C4-2B (cell line): ENCODE data around the gene ZNF407.

Source experiments
- CTCF ChIP-seq: fragments of 450-650 bp; conservative IDR thresholded peaks from 2 replicates; pipeline ENCODE4 v1.5.1; 2017; ENCODE audit warnings: mild to moderate bottlenecking
- ZFX ChIP-seq: fragments of 450-650 bp; IDR thresholded peaks from 2 replicates; pipeline ENCODE4 v1.6.1; 2017

DNA sequence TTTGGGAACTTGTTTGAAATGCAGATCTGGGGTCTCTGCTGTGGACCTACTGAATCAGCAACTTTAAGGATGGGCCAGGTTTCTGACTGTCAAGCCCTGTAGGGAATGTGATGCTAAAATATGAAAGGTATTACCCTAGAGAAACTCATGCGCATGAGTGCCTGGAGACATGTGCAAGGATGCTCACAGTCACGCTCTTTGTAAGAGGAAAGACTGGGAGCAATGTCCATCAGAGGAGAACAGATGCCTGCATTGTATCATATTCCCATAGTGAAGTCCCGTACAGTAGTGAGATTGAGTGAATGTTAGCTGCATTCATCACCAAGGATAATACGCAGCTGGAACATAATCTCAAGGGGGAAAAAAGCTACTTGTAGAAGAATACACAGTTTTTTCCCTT lies 14.1 kb downstream of the ZNF407 start:
- TF ChIP-seq CTCF (no peak), ZFX (no peak)
